MCF 10A (cell line): ENCODE measurements around the gene R3HDML. TPM values are rescaled to one million over a fixed set of nuclear protein-coding genes. Genes with fewer than 3 reads are reported as not detected.

Source experiments
- BruUV-seq: library from RNA; stranded (reverse); fragments of 400-500 nt; replicated peaks from 2 replicates; lab custom pipeline; 2021; lab: Mats Ljungman, UMichigan
- CTCF ChIA-PET: fragments of 300-600 bp; sonication (Branson Sonifier 250); formaldehyde crosslinking; extraction: SDS; loops from one replicate; lab custom pipeline; 2021; ENCODE audit warnings: antibody characterized with exemption, inconsistent platforms; lab: Yijun Ruan, JAX
- POLR2A ChIA-PET: fragments of 300-600, 350-650 bp; sonication (Branson Sonifier 250); formaldehyde crosslinking; extraction: SDS; loops from one replicate; lab custom pipeline; 2020; ENCODE audit warnings: antibody characterized with exemption, inconsistent platforms; lab: Yijun Ruan, JAX
- DNase-seq: peaks from one replicate; pipeline ENCODE4 v3.0.0-alpha.2; 2018; ENCODE audit not compliant: unreplicated experiment
- H3K27ac Mint-ChIP-seq: one replicate; pipeline ENCODE4 v1.8.0; 2022; ENCODE audit warnings: mild to moderate bottlenecking, low read depth, mixed read lengths; ENCODE audit not compliant: unreplicated experiment
- H3K27me3 Mint-ChIP-seq: one replicate; pipeline ENCODE4 v1.8.0; 2022; ENCODE audit warnings: mixed read lengths; ENCODE audit not compliant: insufficient read depth, unreplicated experiment
- H3K36me3 Mint-ChIP-seq: one replicate; pipeline ENCODE4 v1.8.0; 2022; ENCODE audit warnings: mild to moderate bottlenecking, moderate library complexity, mixed read lengths; ENCODE audit not compliant: insufficient read depth, unreplicated experiment
- H3K4me1 Mint-ChIP-seq: one replicate; pipeline ENCODE4 v1.8.0; 2022; ENCODE audit warnings: mixed read lengths; ENCODE audit not compliant: insufficient read depth, unreplicated experiment
- H3K4me3 Mint-ChIP-seq: one replicate; pipeline ENCODE4 v1.8.0; 2022; ENCODE audit warnings: mild to moderate bottlenecking, moderate library complexity, mixed read lengths; ENCODE audit not compliant: unreplicated experiment
- H3K9me3 Mint-ChIP-seq: one replicate; pipeline ENCODE4 v1.8.0; 2022; ENCODE audit warnings: mixed read lengths; ENCODE audit not compliant: unreplicated experiment
- CTCF ChIP-seq: fragments of 200-600 bp; IDR thresholded peaks from one replicate; pipeline ENCODE4 v1.8.0; 2022; ENCODE audit warnings: antibody characterized with exemption, mild to moderate bottlenecking; ENCODE audit not compliant: unreplicated experiment
- intact Hi-C: fragments of 100-400 bp; cut with micrococcal nuclease; formaldehyde crosslinking; loops from 2 replicates; pipeline ENCODE4 v1.14.1; 2022
- total RNA-seq: library from RNA; stranded (reverse); gene quantifications from 2 replicates; pipeline ENCODE4 v1.2.3, GENCODE V29; 2022

Gene R3HDML
- total RNA-seq, 1 experiment from 2014 or later, result not detected

DNA sequence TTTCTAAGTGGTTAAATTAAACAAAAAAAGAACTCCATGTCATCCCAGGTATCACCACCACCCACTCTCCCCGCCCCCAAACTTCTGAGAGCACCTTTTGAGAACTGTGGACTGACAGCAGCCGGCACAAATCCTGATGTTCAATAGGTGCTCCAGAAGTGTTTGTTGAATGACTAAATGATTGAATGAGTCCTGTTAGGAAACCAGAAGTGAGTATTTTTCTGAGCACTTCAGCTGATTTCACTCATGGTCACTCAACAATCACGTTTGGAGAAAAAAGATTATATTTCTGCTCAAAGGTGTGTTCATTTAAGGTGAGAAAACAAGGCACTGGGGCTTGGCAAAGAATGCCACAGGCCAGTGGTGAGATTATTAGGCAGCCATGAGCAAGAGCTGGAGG is 12.5 kb downstream of the R3HDML start:
- no peak for TF ChIP-seq CTCF
- Mint-ChIP-seq H3K27ac (no peak overlapping the region), H3K4me3 (no peak overlapping the region), H3K9me3 (no peaks in the 10 kb centered on the region), H3K27me3 (no peaks in the 10 kb centered on the region), H3K4me1 (no peaks in the 10 kb centered on the region), H3K36me3 (no peaks in the 10 kb centered on the region)
- intact Hi-C loops, result no loop called here
- ChIA-PET POLR2A (interaction anchor here (0.6 kb wide), 2 partner anchors 11 to 390 kb away, joined by 3 read pairs; no protein-coding TSS in a partner anchor), CTCF (interaction anchor here (0.7 kb wide), 1 partner anchor 20 kb away, joined by 3 read pairs; no protein-coding TSS in a partner anchor)
- BruUV-seq, result no TSS peak
- no peak for DNase-seq

DNA sequence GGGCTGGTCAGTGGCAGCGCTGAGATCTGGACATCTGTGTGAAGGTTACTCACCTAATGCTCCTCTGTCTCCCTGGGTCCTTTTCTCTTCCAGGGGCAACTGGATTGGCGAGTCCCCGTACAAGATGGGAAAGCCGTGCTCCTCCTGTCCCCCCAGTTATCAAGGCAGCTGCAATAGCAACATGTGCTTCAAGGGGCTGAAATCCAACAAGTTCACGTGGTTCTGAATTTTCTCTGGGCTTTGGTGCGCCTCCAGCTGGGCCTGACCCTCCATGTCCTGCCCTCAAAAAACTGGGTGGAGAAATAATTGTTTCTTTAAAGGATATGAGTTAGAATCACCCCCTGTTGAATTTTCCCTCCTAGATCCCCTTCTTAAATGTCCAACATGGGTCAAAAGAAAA is 13.7 kb downstream of the R3HDML start:
- POLR2A ChIA-PET, result no interaction called here
- Mint-ChIP-seq H3K36me3 (no peaks in the 10 kb centered on the region), H3K4me1 (no peaks in the 10 kb centered on the region), H3K9me3 (no peaks in the 10 kb centered on the region), H3K4me3 (no peak overlapping the region), H3K27me3 (no peaks in the 10 kb centered on the region), H3K27ac (no peak overlapping the region)
- intact Hi-C loops, result no loop called here
- no peak for DNase-seq
- TF ChIP-seq CTCF, result no peak
- CTCF ChIA-PET, result no interaction called here
- BruUV-seq, result no TSS peak

DNA sequence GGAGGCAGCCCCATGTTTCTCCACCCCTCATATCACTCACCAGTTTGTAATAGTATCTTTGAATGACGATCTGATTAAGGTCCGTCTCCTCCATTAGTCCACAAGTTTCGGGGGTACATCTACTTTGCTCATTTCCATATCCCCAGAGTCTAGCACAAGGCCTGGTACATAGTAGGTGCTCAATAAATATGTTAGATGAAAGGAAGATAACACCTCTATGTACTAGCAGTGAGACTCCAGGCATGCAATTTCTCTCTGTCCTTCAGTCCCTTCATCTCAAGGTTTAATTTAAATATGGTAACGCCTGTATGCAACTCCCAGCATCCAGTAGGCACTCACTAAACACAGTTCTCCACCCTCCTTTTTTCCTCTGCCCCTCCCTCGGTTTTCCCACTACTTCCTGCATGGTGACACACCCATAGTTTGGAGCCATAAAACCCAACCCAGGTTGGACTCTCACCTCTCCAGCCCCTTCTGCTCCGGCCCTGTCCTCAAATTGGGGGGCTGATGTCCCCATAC is 18.2 kb downstream of the R3HDML start:
- no peak overlapping the region for H3K4me3 Mint-ChIP-seq
- no peak overlapping the region for H3K27ac Mint-ChIP-seq
- DNase-seq, result no peak
- H3K4me1 Mint-ChIP-seq, result no peaks in the 10 kb centered on the region
- intact Hi-C loops, result no loop called here
- H3K27me3 Mint-ChIP-seq, result peaks cover 15% of the 10 kb centered on the region
- ChIA-PET POLR2A (no interaction called here), CTCF (interaction anchor here (0.6 to 1.1 kb wide), 4 partner anchors 16 to 140 kb away, joined by 3 read pairs; partner anchors contain the start of gene FITM2)
- BruUV-seq, result no TSS peak
- no peak for TF ChIP-seq CTCF
- no peaks in the 10 kb centered on the region for H3K9me3 Mint-ChIP-seq
- H3K36me3 Mint-ChIP-seq, result no peaks in the 10 kb centered on the region

GRCh38 chr20:44355498-44356352 is 18.9 kb downstream of the R3HDML start, which contains the start of gene HNF4A:
TSS of gene HNF4A (plus strand) at chr20:44355699. CDS start at chr20:44355805, 106 bp downstream.
- intact Hi-C loops, result no loop called here
- no TSS peak for BruUV-seq
- no peak for TF ChIP-seq CTCF
- Mint-ChIP-seq H3K4me3 (no peak within 1 kb of the TSS), H3K4me1 (no peaks in the 10 kb centered on the region), H3K9me3 (no peaks in the 10 kb centered on the region), H3K27ac (no peak within 1 kb of the TSS), H3K36me3 (no peaks in the 10 kb centered on the region), H3K27me3 (peaks cover 22% of the 10 kb centered on the region)
- ChIA-PET POLR2A (no interaction called here), CTCF (interaction anchor here (0.6 to 1.1 kb wide), 3 partner anchors 139 to 385 kb away, joined by 3 read pairs; no protein-coding TSS in a partner anchor)
- DNase-seq, result no peak
